ENCODE results near the gene WDR4.
"Not testable (repeated sequence)": the region's sequence is repeated elsewhere in the genome, so short reads cannot be mapped to it uniquely, and the experiment has no call there.

Gene WDR4

DNA sequence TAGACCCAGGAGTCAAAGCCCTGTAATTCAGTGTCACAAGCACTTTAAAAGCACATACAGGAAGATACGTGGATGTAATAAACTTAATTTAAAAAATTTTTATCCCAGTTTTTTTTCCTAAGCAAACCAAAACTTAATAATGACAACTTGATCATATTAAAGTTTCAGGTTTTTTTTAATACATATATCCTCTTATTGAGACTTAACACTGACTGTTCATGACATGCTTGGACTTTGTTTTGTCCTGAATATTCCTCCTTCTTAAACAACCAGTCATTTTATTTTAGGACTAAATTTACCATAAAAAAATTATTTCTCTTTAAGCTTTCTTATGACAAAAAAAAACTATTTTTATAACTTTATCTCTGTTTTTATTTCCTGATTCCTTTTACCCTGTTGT, 64.1 kb downstream of the WDR4 start:
- DNase-seq (ENCODE audit: low read depth in 2 of 2): no peak

DNA sequence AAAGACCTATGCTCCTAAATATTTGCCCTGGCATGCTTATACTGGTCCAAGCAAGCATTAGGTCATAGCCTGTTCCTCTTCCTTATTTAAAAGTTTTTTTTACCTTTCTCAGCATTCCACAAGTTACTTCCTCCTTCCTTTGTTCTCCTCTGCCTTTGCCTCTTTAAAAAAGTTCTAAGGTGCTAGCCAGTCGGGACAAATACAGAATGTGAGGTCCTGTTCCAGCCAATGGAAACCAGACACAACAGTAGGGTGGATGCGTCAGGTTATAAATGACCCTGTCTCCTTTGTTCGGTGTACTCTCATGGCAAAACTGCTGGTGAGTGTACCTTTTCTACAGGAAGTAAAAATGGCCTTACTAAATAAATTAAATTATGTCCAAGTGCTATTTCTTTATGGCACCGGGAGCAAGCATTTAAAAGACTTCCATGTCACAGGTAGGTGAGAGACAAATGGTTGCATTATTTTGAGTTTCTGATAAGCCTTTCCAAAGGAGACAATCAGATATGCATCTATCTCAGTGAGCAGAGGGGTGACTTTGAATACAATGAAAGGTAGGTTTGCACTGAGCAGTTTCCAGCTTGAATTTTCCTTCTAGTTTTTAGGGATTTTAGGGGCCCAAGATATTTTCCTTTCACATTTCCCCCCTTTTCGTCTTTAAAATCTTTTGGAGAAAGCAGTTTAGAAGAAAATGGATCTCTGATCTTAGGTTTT, 66.7 kb downstream of the WDR4 start:
- DNase-seq (ENCODE audit: low read depth in 2 of 2): not testable (repeated sequence)

- DNase-seq (ENCODE audit: low read depth in 2 of 2): no peak
Observed at GRCh38 chr21:42811960-42812359, 67.4 kb downstream of the WDR4 start.

- no peak for DNase-seq (ENCODE audit: low read depth in 2 of 2)
Observed at GRCh38 chr21:42809577-42810475, 69.5 kb downstream of the WDR4 start.

- DNase-seq (ENCODE audit: low read depth in 2 of 2): no peak
Observed at GRCh38 chr21:42809171-42809570, 70.2 kb downstream of the WDR4 start.

DNA sequence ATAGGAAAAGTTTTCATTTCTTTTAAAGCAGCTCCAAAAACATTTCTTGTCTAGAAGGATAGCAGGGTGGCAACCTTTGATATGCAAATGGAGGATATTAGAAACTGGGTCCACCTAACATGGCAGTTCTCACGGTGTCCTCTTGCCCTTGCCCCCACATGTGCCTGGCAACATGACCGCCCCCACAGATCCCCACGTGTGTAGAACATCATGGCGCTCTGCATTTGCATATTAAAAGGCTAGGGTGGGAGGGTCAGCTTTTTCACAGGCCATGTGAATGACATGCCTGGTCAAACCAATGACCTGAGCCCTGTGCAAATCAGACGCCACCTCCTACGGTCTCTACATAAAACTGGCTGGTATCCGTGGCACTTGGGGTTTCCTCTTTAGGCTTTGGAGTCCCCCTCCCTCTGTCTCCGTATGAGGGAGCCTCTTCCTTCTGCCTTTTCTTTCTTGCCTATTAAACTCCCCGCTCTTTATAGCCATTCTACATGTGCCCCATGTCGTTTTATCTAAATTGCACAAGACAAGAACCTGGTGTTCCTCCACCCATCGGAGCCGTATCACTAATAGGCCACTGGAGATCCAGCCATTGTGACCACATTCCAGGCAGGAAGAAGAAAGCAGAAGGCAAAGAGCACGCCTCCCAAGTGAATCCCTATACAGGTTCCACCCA, 71.3 kb downstream of the WDR4 start:
- DNase-seq (ENCODE audit: low read depth in 2 of 2): no peak

GRCh38 chr21:42807293-42807895, 71.9 kb downstream of the WDR4 start:
- not testable (repeated sequence) for DNase-seq (ENCODE audit: low read depth in 2 of 2)

DNA sequence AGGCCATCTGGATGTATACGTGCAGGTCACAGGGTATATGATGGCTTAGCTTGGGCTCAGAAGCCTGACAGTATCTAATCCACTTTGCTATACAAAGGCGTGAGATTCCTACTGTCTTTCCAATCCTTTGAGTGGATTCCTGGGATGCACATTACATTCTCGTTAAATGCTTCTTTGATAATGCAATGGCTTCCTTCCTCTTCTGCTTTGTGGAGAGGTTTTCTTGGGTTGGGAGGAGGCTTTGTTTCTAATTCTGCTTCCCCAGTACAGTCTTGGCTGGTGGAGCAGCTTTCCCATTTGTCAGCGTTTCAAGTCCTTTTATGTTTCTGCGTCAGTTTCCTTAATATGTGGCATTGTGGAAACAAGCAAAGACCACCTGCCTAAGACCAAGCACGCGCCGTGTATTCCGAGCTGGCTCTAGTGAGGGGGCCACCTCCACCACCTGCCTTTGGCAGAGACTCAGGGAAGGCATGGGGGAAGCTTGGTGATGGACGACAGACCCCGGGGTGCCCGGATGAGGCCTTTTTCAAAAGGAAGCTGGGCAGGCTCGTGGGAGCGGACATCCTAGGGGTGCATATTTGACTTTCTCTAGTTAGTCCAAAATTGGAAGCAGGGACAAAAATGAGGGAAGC, 72.7 kb downstream of the WDR4 start:
- DNase-seq (ENCODE audit: low read depth in 2 of 2): no peak

DNA sequence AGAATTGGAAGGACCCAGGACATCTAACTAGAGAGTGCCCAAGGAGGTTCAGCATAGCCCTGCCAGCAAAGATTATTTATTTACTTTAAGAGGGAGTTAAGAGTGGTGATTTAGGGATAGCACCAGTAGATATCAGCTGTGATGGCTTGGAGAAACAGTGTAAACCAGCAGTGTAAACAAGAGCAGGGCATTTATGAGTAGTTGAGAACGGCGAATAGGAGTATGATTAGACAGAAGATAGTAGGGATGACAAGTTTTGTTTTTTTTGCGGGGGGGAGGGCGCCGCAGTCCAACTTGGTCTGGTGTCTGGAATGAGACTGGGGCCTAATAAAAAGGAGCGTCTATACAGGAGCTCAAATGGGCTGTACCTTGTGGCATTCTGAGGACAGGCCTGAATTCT, 77.7 kb downstream of the WDR4 start:
- not testable (repeated sequence) for DNase-seq (ENCODE audit: low read depth in 2 of 2)

DNA sequence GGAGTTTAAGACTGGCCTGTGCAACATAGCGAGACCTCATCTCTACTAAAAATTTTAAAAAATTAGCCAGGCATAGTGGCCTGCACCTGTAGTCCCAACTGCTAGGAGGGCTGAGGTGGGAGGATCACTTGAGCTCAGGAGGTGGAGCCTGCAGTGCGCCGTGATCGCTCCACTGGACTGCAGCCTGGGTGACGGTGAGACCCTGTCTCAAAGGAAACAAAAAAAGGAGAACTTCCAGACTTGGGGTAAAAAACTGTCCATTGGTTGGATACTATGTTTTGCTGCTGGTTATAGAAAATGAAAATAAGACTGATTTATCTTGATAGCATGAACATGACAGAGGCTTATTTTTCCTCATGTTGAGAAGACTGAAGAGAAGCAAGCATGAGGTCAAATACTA, 79.4 kb downstream of the WDR4 start:
- no peak for DNase-seq (ENCODE audit: low read depth in 2 of 2)

DNA sequence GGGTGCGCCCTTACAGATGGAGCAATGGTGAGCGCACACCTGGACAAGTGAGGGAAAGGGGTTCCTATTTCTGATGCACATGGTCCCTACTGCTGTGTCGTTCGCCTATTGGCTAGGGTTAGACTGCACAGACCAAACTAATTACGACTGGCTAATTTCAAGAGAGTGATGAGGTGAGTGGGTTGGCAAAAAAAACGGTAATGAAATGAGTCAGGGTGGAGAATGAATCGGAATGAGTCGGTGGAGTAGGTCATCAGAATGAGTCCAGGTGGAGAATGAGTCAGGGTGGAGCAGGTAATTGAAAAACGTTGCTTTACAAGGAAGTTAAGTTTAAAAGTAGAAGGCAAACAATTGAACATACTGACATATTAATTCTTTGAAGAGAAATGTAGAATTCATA, 79.8 kb downstream of the WDR4 start:
- DNase-seq (ENCODE audit: low read depth in 2 of 2): no peak

All from stimulated activated CD4-positive, alpha-beta T cell treated with anti-CD3 and anti-CD28 coated beads, Interleukin-1b, Interleukin-23, amount 100 ng/mL, for 4 hours (primary cell).